Left lung (tissue), 10 donors: Measurements from ENCODE around the gene METTL25. TPM values are rescaled to one million over a fixed set of nuclear protein-coding genes. Genes with fewer than 3 reads are reported as not detected.

Experiments
- ATAC-seq: fragments of 200-7000 bp; cut with Tn5 transposase; one replicate; pipeline ENCODE4 v1.9.1; 2020; ENCODE audit warnings: moderate library complexity
- DNase-seq, 4 donors: peaks; one replicate each; pipeline ENCODE4 v3.0.0-alpha.2; 2013 to 2020
- H3K27ac ChIP-seq, 2 donors: fragments of 200-600 bp; sonication (generic) in 1 of 2; one replicate each; pipeline versions ENCODE4 v1.5.0 to v1.8.0; 2020 to 2021
- H3K27me3 ChIP-seq, 2 donors: fragments of 200-600 bp; sonication (generic) in 1 of 2; one replicate each; pipeline versions ENCODE4 v1.5.0 to v1.8.0; 2020 to 2021
- H3K36me3 ChIP-seq, 2 donors: fragments of 200-600 bp; sonication (generic) in 1 of 2; one replicate each; pipeline versions ENCODE4 v1.5.0 to v1.8.0; 2020 to 2021
- H3K4me1 ChIP-seq, 2 donors: fragments of 200-600 bp; one replicate each; pipeline ENCODE4 v1.8.0; 2021
- H3K4me3 ChIP-seq, 2 donors: fragments of 200-600 bp; sonication (generic) in 1 of 2; one replicate each; pipeline versions ENCODE4 v1.5.0 to v1.8.0; 2020 to 2021; ENCODE audit warnings: mild to moderate bottlenecking in 1 of 2
- H3K9me3 ChIP-seq, 2 donors: fragments of 200-600 bp; sonication (generic) in 1 of 2; one replicate each; pipeline versions ENCODE4 v1.5.0 to v1.8.0; 2020 to 2021
- CTCF ChIP-seq, 2 donors: fragments of 200-600 bp; sonication (generic) in 1 of 2; IDR thresholded peaks; one replicate each; pipeline versions ENCODE4 v1.5.0 to v1.8.0; 2021; ENCODE audit warnings: antibody characterized with exemption in 2 of 2
- intact Hi-C, 2 donors: fragments of 100-400 bp; cut with DNase I; formaldehyde crosslinking; loops; one replicate each; pipeline versions ENCODE4 v1.11.2 to v1.14.2; 2022
- polyA plus RNA-seq, 6 donors: library from polyadenylated mRNA; unstranded; fragments of 120-200 nt; gene quantifications; one replicate each; pipeline ENCODE4 v1.2.1, GENCODE V29; 2013; ENCODE audit not compliant: insufficient read length in 6 of 6
- total RNA-seq, 2 donors: library from RNA; stranded (reverse); fragmentation: NEBNext Ultra II Directional; extraction: Animal tissue kit (Norgen Biotek cat#: 25700); gene quantifications; one replicate each; pipeline ENCODE4 v1.2.1, GENCODE V29; 2021
- donor health status: DM: no; HTN: yes; CAD: no.
- donor health status: DM: no; HTN: no; CAD: no.

The METTL25 gene
- total and polyA plus RNA-seq, 8 donors: 10.8 to 16.9 (median 13.9) TPM

- Histone ChIP-seq H3K27me3 (no peaks in the 10 kb centered on the region), H3K4me1 (no peaks in the 10 kb centered on the region), H3K4me3 (no peak overlapping the region), H3K9me3 (no peaks in the 10 kb centered on the region), H3K27ac (no peak overlapping the region), H3K36me3 (peaks cover 0 to 5% of the 10 kb centered on the region in 2 donors)
- no peak for ATAC-seq
- intact Hi-C loops: no loop called here
- no peak for TF ChIP-seq CTCF (IDR thresholded peaks at IDR 0.05)
- no peak for DNase-seq
Measured at GRCh38 chr12:82458101-82458500, 99.8 kb downstream of the METTL25 start.

- Histone ChIP-seq H3K4me3 (no peak overlapping the region), H3K4me1 (no peaks in the 10 kb centered on the region), H3K27me3 (no peaks in the 10 kb centered on the region), H3K36me3 (peaks cover 0 to 5% of the 10 kb centered on the region in 2 donors), H3K27ac (no peak overlapping the region), H3K9me3 (no peaks in the 10 kb centered on the region)
- intact Hi-C loops: no loop called here
- ATAC-seq: no peak
- DNase-seq: no peak
- no peak for TF ChIP-seq CTCF (IDR thresholded peaks at IDR 0.05)
Measured at GRCh38 chr12:82461393-82461792, 103.1 kb downstream of the METTL25 start.

- ATAC-seq: no peak
- TF ChIP-seq CTCF (IDR thresholded peaks at IDR 0.05): no peak
- no peak overlapping the region for H3K4me3 ChIP-seq
Measured at GRCh38 chr12:82461836-82462235, 103.5 kb downstream of the METTL25 start.

GRCh38 chr12:82468563-82468962, 110.2 kb downstream of the METTL25 start:
- no peak overlapping the region for H3K27ac ChIP-seq
- no peak for TF ChIP-seq CTCF (IDR thresholded peaks at IDR 0.05)
- no peak overlapping the region for H3K4me3 ChIP-seq
- H3K9me3 ChIP-seq: peaks cover 0 to 10% of the 10 kb centered on the region in 2 donors
- no peak for ATAC-seq
- DNase-seq: no peak
- H3K4me1 ChIP-seq: no peaks in the 10 kb centered on the region
- intact Hi-C loops: no loop called here
- peaks cover 0 to 22% of the 10 kb centered on the region in 2 donors for H3K36me3 ChIP-seq
- H3K27me3 ChIP-seq: no peaks in the 10 kb centered on the region

More at GRCh38 chr12:82461836-82462235, 103.5 kb downstream of the METTL25 start:
- no peak overlapping the region for H3K27ac ChIP-seq
- DNase-seq: no peak
- no peaks in the 10 kb centered on the region for H3K4me1 ChIP-seq
- H3K27me3 ChIP-seq: no peaks in the 10 kb centered on the region
- no peaks in the 10 kb centered on the region for H3K9me3 ChIP-seq
- intact Hi-C loops: no loop called here
- peaks cover 0 to 5% of the 10 kb centered on the region in 2 donors for H3K36me3 ChIP-seq

- H3K9me3 ChIP-seq: peaks cover 0 to 10% of the 10 kb centered on the region in 2 donors
- no peak for TF ChIP-seq CTCF (IDR thresholded peaks at IDR 0.05)
- intact Hi-C loops: no loop called here
- DNase-seq: no peak
- H3K36me3 ChIP-seq: peaks cover 0 to 25% of the 10 kb centered on the region in 2 donors
- no peak overlapping the region for H3K4me3 ChIP-seq
- no peaks in the 10 kb centered on the region for H3K4me1 ChIP-seq
- ATAC-seq: no peak
- no peaks in the 10 kb centered on the region for H3K27me3 ChIP-seq
- H3K27ac ChIP-seq: no peak overlapping the region
Measured at GRCh38 chr12:82470906-82471512, 112.7 kb downstream of the METTL25 start.
